Measurements from ENCODE around the gene PRDM16. TPM values are rescaled to one million over a fixed set of nuclear protein-coding genes. Genes with fewer than 3 reads are reported as not detected.

Gene PRDM16
- total and polyA plus RNA-seq, 2 of the 13 experiments (the other 11 are each of a cell fraction or from before 2014, with no cell fraction given): 0.15 to 0.81 TPM

DNA sequence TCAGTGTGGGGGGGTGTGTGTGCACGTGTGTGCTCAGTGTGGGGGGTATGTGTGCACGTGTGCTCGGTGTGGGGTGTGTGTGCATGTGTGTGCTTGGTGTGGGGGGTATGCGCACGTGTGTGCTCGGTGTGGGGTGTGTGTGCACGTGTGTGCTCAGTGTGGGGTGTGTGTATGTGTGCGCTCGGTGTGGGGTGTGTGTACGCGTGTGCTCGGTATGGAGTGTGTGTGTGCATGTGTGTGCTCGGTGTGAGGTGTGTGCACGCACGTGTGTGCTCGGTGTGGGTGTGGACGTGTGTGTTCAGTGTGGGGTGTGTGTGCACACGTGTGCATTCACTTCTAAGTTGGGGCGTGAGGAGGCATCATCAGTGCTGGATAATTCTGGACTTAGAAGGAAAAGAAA lies 77.9 kb downstream of the PRDM16 start (continued):
- TF ChIP-seq, protein P1, sequence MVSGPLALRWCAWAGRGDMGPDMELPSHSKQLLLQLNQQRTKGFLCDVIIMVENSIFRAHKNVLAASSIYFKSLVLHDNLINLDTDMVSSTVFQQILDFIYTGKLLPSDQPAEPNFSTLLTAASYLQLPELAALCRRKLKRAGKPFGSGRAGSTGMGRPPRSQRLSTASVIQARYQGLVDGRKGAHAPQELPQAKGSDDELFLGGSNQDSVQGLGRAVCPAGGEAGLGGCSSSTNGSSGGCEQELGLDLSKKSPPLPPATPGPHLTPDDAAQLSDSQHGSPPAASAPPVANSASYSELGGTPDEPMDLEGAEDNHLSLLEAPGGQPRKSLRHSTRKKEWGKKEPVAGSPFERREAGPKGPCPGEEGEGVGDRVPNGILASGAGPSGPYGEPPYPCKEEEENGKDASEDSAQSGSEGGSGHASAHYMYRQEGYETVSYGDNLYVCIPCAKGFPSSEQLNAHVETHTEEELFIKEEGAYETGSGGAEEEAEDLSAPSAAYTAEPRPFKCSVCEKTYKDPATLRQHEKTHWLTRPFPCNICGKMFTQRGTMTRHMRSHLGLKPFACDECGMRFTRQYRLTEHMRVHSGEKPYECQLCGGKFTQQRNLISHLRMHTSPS (CRISPR knock-in tag; IDR thresholded peaks at IDR 0.05; ENCODE audit: low read depth): no peak
- TF ChIP-seq PHF20 (CRISPR knock-in tag; IDR thresholded peaks at IDR 0.05) (no peak), RNF2 (conservative IDR thresholded peaks at IDR 0.05; ENCODE audit: low read depth) (no peak), ZNF781 (CRISPR knock-in tag; IDR thresholded peaks at IDR 0.05; ENCODE audit: borderline replicate concordance, not compliant biosample characterization) (no peak)

DNA sequence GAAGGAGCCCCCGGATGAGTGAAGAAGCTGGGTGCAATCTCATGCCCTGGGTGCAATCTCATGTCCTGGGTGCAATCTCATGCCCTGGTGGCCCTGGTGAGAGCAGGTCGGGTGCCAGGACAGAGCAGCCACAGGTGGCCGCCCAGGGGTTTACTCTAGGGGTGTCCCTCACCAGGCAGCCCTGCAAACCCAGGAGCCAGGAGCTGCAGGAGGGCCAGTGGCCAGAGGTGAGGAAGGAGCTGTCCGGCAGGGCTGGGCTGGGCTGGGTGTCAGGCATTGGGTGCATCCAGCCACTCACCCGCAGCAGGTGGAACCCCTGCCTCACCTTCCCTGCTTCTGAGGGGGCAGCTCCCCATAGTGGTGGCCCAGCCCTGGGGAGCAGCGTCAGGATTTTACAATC lies 79.2 kb downstream of the PRDM16 start:
- intact Hi-C loops (cut with micrococcal nuclease; ENCODE audit: unreplicated experiment): no loop called here
- TF ChIP-seq, protein P2, sequence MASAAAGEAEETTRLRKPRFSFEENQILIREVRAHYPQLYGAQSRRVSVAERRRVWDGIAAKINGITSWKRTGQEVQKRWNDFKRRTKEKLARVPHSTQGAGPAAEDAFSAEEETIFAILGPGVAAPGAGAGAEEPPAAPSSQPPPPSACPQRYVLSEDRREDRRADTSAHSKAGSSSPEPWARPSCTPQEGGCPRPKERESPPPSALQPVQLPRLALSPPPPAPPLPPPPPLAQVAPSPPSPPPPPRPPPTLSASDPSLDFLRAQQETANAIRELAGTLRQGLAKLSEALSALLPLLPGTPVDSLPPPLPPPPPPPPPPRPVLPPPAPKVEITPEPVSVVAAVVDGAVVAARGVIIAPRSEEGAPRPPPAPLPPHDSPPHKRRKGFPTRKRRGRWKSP (CRISPR knock-in tag; IDR thresholded peaks at IDR 0.05): no peak
- Histone ChIP-seq H3K9me3 (ENCODE audit: low read length) (no peaks in the 10 kb centered on the region), H3K4me3 (replicated peaks in 1 of 3; ENCODE audit: insufficient read depth in 1 of 3, low read depth in 2 of 3, low read length in 3 of 3) (no peak overlapping the region), H3K27me3 (ENCODE audit: control insufficient read depth in 1 of 2, insufficient read depth in 2 of 2, low read length in 2 of 2) (peaks cover 0 to 2% of the 10 kb centered on the region in 2 experiments; a peak in 1 of 5 replicates), H4K20me1 (ENCODE audit: insufficient read depth, low read length) (no peaks in the 10 kb centered on the region), H3K4me1 (ENCODE audit: insufficient read depth, low read length) (no peaks in the 10 kb centered on the region), H3K36me3 (replicated peaks in 1 of 2; ENCODE audit: control insufficient read depth in 1 of 2, insufficient read depth in 2 of 2, low read length in 2 of 2) (no peaks in the 10 kb centered on the region), H2AFZ (ENCODE audit: low read length) (no peak overlapping the region), H3K27ac (ENCODE audit: extremely low read length, insufficient read depth, low read length) (no peak overlapping the region), H3K4me2 (ENCODE audit: low read depth, low read length) (no peak overlapping the region), H3K9ac (ENCODE audit: insufficient read depth, low read depth, low read length) (no peak overlapping the region), H3K79me2 (ENCODE audit: insufficient read depth, low read length) (no peaks in the 10 kb centered on the region)
- ChIA-PET CTCF (ENCODE audit: low intra/inter-chr PET ratio, low total read pairs) (no interaction called here), POLR2A (no interaction called here)
- no peak for ATAC-seq
- 40% methylated on average over 4 of the region's 6 CpGs for whole genome bisulfite sequencing (ENCODE audit: low lambda C conversion rate)
- in situ Hi-C loops (cut with HindIII; ENCODE audit: extremely low pct_ligation_motif_present, low pct_unique_long_range_greater_than_20kb): no loop called here
- DNase-seq (ENCODE audit: low spot score): no peak
- no TSS peak for BruUV-seq (replicated peaks)
- no peak for FAIRE-seq
